Tibial nerve (tissue), 4 donors: Measurements from ENCODE around the gene HTRA1. TPM values are rescaled to one million over a fixed set of nuclear protein-coding genes. Genes with fewer than 3 reads are reported as not detected.
A peak's percentile ranks its signal among the peaks of the same experiment; 100 is the strongest.

Experiments used
- DNase-seq, 2 donors: peaks; one replicate each; pipeline ENCODE4 v3.0.0-alpha.2; 2019; ENCODE audit warnings: low spot score in 2 of 2
- H3K27ac ChIP-seq, 4 donors: fragments of 200-600 bp; sonication (generic) in 3 of 4; one replicate each; pipeline ENCODE4 v1.5.1; 2017 to 2019; ENCODE audit warnings: mild to moderate bottlenecking in 1 of 4
- H3K27me3 ChIP-seq, 2 donors: fragments of 200-600 bp; sonication (generic) in 1 of 2; one replicate each; pipeline versions ENCODE4 v1.5.1 to v1.6.0; 2017 to 2019
- H3K36me3 ChIP-seq, 3 donors: fragments of 200-600 bp; sonication (generic); one replicate each; pipeline ENCODE4 v1.5.1; 2018 to 2019
- H3K4me1 ChIP-seq, 4 donors: fragments of 200-600 bp; sonication (generic) in 3 of 4; one replicate each; pipeline ENCODE4 v1.5.1; 2017 to 2019
- H3K4me3 ChIP-seq, 4 donors: fragments of 200-600 bp; sonication (generic) in 3 of 4; one replicate each; pipeline ENCODE4 v1.5.1; 2017 to 2019; ENCODE audit warnings: mild to moderate bottlenecking in 1 of 4, moderate library complexity in 1 of 4
- H3K9me3 ChIP-seq, 4 donors: fragments of 200-600 bp; sonication (generic) in 3 of 4; one replicate each; pipeline ENCODE4 v1.5.1; 2017 to 2019
- CTCF ChIP-seq, 5 experiments: fragments of 200-600 bp in 3 of 5; fragments of 450-650 bp in 2 of 5; sonication (generic) in 3 of 5; IDR thresholded peaks; one replicate each; pipeline ENCODE4 v1.5.1; 2016 to 2019; ENCODE audit warnings: antibody characterized with exemption in 5 of 5, mild to moderate bottlenecking in 3 of 5, moderate library complexity in 2 of 5
- EP300 ChIP-seq, 2 donors: sonication (generic); formaldehyde crosslinking; IDR thresholded peaks; one replicate each; pipeline ENCODE4 v1.6.1; 2017; ENCODE audit warnings: antibody characterized with exemption in 2 of 2, mild to moderate bottlenecking in 1 of 2
- POLR2A ChIP-seq, 2 donors: fragments of 450-650 bp; IDR thresholded peaks; one replicate each; pipeline ENCODE4 v1.6.1; 2017; ENCODE audit warnings: antibody characterized with exemption in 2 of 2, mild to moderate bottlenecking in 2 of 2, moderate library complexity in 2 of 2
- WGBS, 2 donors: methylation state at CpG; one replicate each; pipeline ENCODE4 v1.1.5; 2018; 5-methylcytosine and 5-hydroxymethylcytosine counted together
- total RNA-seq, 4 donors: library from RNA; depleted of rRNA; stranded (reverse); fragments of >200 nt; gene quantifications; one replicate each; pipeline ENCODE4 v1.1.0, GENCODE V29; 2016

HTRA1 gene
- total RNA-seq, 4 donors from 2014 or later = 128 to 183 (median 173) TPM

GRCh38 chr10:122525788-122526187, 64.4 kb downstream of the HTRA1 start:
- TF ChIP-seq EP300 (IDR thresholded peaks at IDR 0.05) (no peak), CTCF (IDR thresholded peaks at IDR 0.05) (peak in 3 of 5 experiments; percentile 6 to 13 (median 7))
- no peaks in the 10 kb centered on the region for H3K36me3 ChIP-seq
- H3K27me3 ChIP-seq = no peaks in the 10 kb centered on the region
- no peaks in the 10 kb centered on the region for H3K9me3 ChIP-seq
- WGBS, 2 donors = 44 to 51% methylated on average over 6 of the region's 6 CpGs
- no peak overlapping the region for H3K27ac ChIP-seq
- H3K4me1 ChIP-seq = no peaks in the 10 kb centered on the region
- DNase-seq = no peak
- H3K4me3 ChIP-seq = no peak overlapping the region

- no peaks in the 10 kb centered on the region for H3K4me1 ChIP-seq
- no peaks in the 10 kb centered on the region for H3K36me3 ChIP-seq
- no peak overlapping the region for H3K27ac ChIP-seq
- TF ChIP-seq EP300 (IDR thresholded peaks at IDR 0.05) (no peak), CTCF (IDR thresholded peaks at IDR 0.05) (no peak), POLR2A (IDR thresholded peaks at IDR 0.05) (no peak)
- no peak for DNase-seq
- WGBS, 2 donors = 59 to 74% methylated on average over 4 to 5 of the region's 5 CpGs
- H3K27me3 ChIP-seq = no peaks in the 10 kb centered on the region
- H3K4me3 ChIP-seq = no peak overlapping the region
- no peaks in the 10 kb centered on the region for H3K9me3 ChIP-seq
Measured at GRCh38 chr10:122526892-122527291, 65.5 kb downstream of the HTRA1 start.

- Histone ChIP-seq H3K4me3 (no peak overlapping the region), H3K9me3 (no peaks in the 10 kb centered on the region), H3K27ac (no peak overlapping the region), H3K4me1 (no peaks in the 10 kb centered on the region), H3K27me3 (no peaks in the 10 kb centered on the region), H3K36me3 (no peaks in the 10 kb centered on the region)
- no peak for DNase-seq
- WGBS, 2 donors = 69 to 70% methylated on average over 11 of the region's 11 CpGs
- TF ChIP-seq CTCF (IDR thresholded peaks at IDR 0.05) = no peak
- peak in 1 of 2 donors; percentile 31 for TF ChIP-seq EP300 (IDR thresholded peaks at IDR 0.05)
Measured at GRCh38 chr10:122530177-122530576, 68.8 kb downstream of the HTRA1 start.

- TF ChIP-seq POLR2A (IDR thresholded peaks at IDR 0.05) (no peak), CTCF (IDR thresholded peaks at IDR 0.05) (no peak), EP300 (IDR thresholded peaks at IDR 0.05) (no peak)
- WGBS, 2 donors = 93 to 94% methylated on average over 5 of the region's 5 CpGs
- no peak overlapping the region for H3K4me3 ChIP-seq
- no peaks in the 10 kb centered on the region for H3K27me3 ChIP-seq
- H3K36me3 ChIP-seq = no peaks in the 10 kb centered on the region
- DNase-seq = no peak
- H3K4me1 ChIP-seq = no peaks in the 10 kb centered on the region
- H3K9me3 ChIP-seq = no peaks in the 10 kb centered on the region
- no peak overlapping the region for H3K27ac ChIP-seq
Measured at GRCh38 chr10:122531261-122531660, 69.9 kb downstream of the HTRA1 start.

GRCh38 chr10:122531939-122532338, 70.6 kb downstream of the HTRA1 start:
- Histone ChIP-seq H3K4me1 (no peaks in the 10 kb centered on the region), H3K9me3 (no peaks in the 10 kb centered on the region), H3K27ac (no peak overlapping the region), H3K4me3 (no peak overlapping the region), H3K27me3 (no peaks in the 10 kb centered on the region), H3K36me3 (no peaks in the 10 kb centered on the region)
- DNase-seq = no peak
- 46 to 50% methylated on average over 3 of the region's 3 CpGs for WGBS, 2 donors
- TF ChIP-seq EP300 (IDR thresholded peaks at IDR 0.05) (no peak), POLR2A (IDR thresholded peaks at IDR 0.05) (no peak), CTCF (IDR thresholded peaks at IDR 0.05) (no peak)
